Measurements from ENCODE around the gene PAX7.

DNA sequence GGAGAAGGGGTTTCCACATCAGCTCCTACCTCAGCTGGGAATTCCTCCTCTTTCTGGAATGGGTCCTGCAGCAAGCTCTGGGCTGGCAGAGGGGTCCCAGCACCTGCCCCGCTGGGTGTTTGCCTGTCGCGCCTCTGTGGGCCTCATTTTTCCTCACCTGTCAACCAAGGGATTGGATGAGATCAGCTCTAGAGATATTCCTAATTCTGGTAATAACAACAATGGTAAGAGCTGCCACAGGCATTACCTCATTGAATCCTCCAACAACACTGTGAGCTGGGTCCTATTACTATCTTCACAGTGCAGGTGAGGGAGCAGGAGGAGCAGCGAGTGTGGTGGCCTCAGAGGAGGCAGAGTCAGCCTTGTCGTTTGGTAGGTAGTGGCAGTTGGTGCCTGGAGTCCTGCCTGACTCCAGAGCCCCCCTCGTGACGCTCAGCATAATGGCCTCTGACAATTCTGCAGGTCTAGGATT is 23.3 kb upstream of the PAX7 start:
- no peak for TF ChIP-seq MYC (IDR thresholded peaks at IDR 0.05; ENCODE audit: low read depth, low read length)
- TF ChIP-seq, protein P1, sequence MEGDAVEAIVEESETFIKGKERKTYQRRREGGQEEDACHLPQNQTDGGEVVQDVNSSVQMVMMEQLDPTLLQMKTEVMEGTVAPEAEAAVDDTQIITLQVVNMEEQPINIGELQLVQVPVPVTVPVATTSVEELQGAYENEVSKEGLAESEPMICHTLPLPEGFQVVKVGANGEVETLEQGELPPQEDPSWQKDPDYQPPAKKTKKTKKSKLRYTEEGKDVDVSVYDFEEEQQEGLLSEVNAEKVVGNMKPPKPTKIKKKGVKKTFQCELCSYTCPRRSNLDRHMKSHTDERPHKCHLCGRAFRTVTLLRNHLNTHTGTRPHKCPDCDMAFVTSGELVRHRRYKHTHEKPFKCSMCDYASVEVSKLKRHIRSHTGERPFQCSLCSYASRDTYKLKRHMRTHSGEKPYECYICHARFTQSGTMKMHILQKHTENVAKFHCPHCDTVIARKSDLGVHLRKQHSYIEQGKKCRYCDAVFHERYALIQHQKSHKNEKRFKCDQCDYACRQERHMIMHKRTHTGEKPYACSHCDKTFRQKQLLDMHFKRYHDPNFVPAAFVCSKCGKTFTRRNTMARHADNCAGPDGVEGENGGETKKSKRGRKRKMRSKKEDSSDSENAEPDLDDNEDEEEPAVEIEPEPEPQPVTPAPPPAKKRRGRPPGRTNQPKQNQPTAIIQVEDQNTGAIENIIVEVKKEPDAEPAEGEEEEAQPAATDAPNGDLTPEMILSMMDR (IDR thresholded peaks at IDR 0.05; ENCODE audit: low read depth, low read length) = no peak
